ENCODE results near the gene GMIP. TPM values are rescaled to one million over a fixed set of nuclear protein-coding genes. Genes with fewer than 3 reads are reported as not detected.

The GMIP gene
- total and polyA plus RNA-seq, 4 donors = 0.89 to 6.5 (median 4.3) TPM

DNA sequence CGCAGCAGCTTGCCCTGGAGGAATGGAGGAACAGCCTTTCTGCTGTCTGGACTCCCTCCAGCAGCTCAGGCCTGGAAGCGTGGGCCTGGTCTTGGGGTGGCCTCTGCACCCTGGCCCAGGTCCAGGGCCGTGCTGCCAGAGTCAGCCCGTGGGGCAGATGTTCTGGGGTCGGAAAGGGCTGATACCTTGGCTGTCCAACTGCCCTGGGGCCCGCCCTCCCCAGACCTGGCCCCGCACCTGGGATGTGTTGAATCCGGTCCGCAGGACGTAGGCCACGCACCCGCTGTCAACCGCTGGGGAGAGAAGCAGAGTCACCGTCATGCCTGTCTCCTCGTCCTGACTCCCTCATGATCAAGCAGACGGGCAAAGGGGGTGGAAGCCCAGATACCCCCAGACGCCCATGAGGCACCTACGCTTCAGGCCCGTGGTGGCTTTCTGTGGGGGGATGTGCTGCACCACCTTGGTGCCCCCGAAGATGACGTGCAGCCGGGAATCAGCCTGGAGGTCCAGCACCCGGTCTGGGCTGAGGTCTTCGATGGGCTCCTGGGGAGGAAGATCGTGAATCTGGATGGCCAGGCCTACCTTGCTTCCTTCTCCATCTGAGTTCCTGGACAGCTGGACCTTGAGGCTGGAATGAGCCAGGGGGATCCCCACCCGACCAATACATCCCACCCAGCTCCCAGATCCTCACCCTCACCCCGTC, 12.3 kb upstream of the GMIP start:
- H3K27ac ChIP-seq (ENCODE audit: low read depth in 1 of 2, low read length in 2 of 2) = no peak overlapping the region
- H3K36me3 ChIP-seq (ENCODE audit: control insufficient read depth in 4 of 4, insufficient read depth in 3 of 4, low read depth in 1 of 4, low read length in 3 of 4) = peaks cover 32 to 87% (median 54%) of the 10 kb centered on the region in 4 donors
- no peaks in the 10 kb centered on the region for H3K9me3 ChIP-seq (ENCODE audit: control insufficient read depth in 4 of 4, low read length in 3 of 4)
- WGBS = 85% methylated on average over 27 of the region's 27 CpGs
- no peaks in the 10 kb centered on the region for H3K4me1 ChIP-seq (ENCODE audit: control insufficient read depth in 4 of 4, insufficient read depth in 4 of 4, low read length in 3 of 4)
- no peak for TF ChIP-seq HNF4A (conservative IDR thresholded peaks at IDR 0.05)
- no peak for TF ChIP-seq FOXA1 (IDR thresholded peaks at IDR 0.05)
- TF ChIP-seq NR2F2 (IDR thresholded peaks at IDR 0.05) = no peak
- TF ChIP-seq EGR1 (IDR thresholded peaks at IDR 0.05; ENCODE audit: low read depth in 2 of 2) = no peak
- no peak for TF ChIP-seq FOXA2 (IDR thresholded peaks at IDR 0.05)
- TF ChIP-seq, protein P1, sequence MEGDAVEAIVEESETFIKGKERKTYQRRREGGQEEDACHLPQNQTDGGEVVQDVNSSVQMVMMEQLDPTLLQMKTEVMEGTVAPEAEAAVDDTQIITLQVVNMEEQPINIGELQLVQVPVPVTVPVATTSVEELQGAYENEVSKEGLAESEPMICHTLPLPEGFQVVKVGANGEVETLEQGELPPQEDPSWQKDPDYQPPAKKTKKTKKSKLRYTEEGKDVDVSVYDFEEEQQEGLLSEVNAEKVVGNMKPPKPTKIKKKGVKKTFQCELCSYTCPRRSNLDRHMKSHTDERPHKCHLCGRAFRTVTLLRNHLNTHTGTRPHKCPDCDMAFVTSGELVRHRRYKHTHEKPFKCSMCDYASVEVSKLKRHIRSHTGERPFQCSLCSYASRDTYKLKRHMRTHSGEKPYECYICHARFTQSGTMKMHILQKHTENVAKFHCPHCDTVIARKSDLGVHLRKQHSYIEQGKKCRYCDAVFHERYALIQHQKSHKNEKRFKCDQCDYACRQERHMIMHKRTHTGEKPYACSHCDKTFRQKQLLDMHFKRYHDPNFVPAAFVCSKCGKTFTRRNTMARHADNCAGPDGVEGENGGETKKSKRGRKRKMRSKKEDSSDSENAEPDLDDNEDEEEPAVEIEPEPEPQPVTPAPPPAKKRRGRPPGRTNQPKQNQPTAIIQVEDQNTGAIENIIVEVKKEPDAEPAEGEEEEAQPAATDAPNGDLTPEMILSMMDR (IDR thresholded peaks at IDR 0.05; ENCODE audit: low read depth, low read length, missing input control) = no peak
- TF ChIP-seq, protein P2, sequence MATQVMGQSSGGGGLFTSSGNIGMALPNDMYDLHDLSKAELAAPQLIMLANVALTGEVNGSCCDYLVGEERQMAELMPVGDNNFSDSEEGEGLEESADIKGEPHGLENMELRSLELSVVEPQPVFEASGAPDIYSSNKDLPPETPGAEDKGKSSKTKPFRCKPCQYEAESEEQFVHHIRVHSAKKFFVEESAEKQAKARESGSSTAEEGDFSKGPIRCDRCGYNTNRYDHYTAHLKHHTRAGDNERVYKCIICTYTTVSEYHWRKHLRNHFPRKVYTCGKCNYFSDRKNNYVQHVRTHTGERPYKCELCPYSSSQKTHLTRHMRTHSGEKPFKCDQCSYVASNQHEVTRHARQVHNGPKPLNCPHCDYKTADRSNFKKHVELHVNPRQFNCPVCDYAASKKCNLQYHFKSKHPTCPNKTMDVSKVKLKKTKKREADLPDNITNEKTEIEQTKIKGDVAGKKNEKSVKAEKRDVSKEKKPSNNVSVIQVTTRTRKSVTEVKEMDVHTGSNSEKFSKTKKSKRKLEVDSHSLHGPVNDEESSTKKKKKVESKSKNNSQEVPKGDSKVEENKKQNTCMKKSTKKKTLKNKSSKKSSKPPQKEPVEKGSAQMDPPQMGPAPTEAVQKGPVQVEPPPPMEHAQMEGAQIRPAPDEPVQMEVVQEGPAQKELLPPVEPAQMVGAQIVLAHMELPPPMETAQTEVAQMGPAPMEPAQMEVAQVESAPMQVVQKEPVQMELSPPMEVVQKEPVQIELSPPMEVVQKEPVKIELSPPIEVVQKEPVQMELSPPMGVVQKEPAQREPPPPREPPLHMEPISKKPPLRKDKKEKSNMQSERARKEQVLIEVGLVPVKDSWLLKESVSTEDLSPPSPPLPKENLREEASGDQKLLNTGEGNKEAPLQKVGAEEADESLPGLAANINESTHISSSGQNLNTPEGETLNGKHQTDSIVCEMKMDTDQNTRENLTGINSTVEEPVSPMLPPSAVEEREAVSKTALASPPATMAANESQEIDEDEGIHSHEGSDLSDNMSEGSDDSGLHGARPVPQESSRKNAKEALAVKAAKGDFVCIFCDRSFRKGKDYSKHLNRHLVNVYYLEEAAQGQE (IDR thresholded peaks at IDR 0.05) = no peak
- no peak for TF ChIP-seq TAF1 (conservative IDR thresholded peaks at IDR 0.05)
- TF ChIP-seq HNF4G (IDR thresholded peaks at IDR 0.05) = no peak
- no peak for TF ChIP-seq GABPA (IDR thresholded peaks at IDR 0.05 in 1 of 2, conservative IDR thresholded peaks at IDR 0.05 in 1 of 2)
- no peak for TF ChIP-seq SP1 (IDR thresholded peaks at IDR 0.05)
- TF ChIP-seq JUND (IDR thresholded peaks at IDR 0.05) = no peak
- TF ChIP-seq, protein P3, sequence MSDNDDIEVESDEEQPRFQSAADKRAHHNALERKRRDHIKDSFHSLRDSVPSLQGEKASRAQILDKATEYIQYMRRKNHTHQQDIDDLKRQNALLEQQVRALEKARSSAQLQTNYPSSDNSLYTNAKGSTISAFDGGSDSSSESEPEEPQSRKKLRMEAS (IDR thresholded peaks at IDR 0.05) = no peak
- TF ChIP-seq, protein P4, sequence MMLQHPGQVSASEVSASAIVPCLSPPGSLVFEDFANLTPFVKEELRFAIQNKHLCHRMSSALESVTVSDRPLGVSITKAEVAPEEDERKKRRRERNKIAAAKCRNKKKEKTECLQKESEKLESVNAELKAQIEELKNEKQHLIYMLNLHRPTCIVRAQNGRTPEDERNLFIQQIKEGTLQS (IDR thresholded peaks at IDR 0.05) = no peak
- TF ChIP-seq, protein P5, sequence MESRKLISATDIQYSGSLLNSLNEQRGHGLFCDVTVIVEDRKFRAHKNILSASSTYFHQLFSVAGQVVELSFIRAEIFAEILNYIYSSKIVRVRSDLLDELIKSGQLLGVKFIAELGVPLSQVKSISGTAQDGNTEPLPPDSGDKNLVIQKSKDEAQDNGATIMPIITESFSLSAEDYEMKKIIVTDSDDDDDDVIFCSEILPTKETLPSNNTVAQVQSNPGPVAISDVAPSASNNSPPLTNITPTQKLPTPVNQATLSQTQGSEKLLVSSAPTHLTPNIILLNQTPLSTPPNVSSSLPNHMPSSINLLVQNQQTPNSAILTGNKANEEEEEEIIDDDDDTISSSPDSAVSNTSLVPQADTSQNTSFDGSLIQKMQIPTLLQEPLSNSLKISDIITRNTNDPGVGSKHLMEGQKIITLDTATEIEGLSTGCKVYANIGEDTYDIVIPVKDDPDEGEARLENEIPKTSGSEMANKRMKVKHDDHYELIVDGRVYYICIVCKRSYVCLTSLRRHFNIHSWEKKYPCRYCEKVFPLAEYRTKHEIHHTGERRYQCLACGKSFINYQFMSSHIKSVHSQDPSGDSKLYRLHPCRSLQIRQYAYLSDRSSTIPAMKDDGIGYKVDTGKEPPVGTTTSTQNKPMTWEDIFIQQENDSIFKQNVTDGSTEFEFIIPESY (IDR thresholded peaks at IDR 0.05) = no peak
- no peak for TF ChIP-seq YY1 (IDR thresholded peaks at IDR 0.05)
- no peak for TF ChIP-seq RXRA (IDR thresholded peaks at IDR 0.05)
- TF ChIP-seq RAD21 (IDR thresholded peaks at IDR 0.05) = no peak
- no peak overlapping the region for H3K9ac ChIP-seq (ENCODE audit: low read depth in 1 of 2, low read length in 2 of 2)
- no peak for DNase-seq (ENCODE audit: low spot score)
- H3K27me3 ChIP-seq (ENCODE audit: control insufficient read depth in 4 of 4, insufficient read depth in 4 of 4, low read length in 3 of 4) = no peaks in the 10 kb centered on the region
- no peak overlapping the region for H3K4me3 ChIP-seq (ENCODE audit: low read depth in 1 of 3, low read length in 3 of 3)

Data from liver (tissue), 9 donors.